ENCODE data around the gene EPAS1.
A peak's percentile ranks its signal among the peaks of the same experiment; 100 is the strongest.

The EPAS1 gene

DNA sequence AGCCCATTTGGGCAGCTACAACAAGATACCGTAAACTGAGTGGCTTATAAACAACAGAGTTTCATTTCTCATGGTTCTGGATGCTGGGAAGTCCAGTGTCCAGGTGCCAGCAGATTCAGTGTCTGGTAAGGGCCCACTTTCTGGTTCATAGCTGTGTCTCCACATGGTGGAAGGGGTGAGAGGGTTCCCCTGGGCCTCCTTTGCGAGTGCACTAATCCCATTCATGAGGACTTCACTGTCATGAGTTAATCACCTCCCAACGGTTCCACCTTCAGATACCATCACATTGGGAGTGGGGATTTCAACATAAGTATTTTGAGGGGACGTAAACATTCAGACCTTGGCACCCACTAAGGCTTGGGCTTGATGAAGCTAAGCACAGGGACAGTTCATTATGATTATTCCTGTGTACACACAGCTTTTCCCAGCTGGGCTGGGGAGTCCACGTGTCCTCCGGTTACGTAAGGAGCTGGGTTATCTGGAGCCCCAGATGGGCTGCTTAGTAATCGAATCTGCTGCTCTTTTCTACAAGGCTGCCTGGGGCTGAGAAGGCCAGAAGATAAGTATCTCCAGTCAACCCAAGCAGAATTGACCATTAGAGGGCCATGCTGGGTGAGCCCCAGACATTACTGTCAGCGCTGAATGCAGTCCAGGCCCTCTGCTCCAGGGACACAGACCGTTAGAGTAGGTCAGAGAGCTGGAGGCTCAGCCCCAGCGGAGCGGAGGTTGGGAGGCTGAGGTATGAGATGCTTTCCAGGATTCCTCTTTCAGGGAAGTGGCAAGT is 42.7 kb downstream of the EPAS1 start:
- DNase-seq (ENCODE audit: low read depth in 2 of 2) = no peak

DNA sequence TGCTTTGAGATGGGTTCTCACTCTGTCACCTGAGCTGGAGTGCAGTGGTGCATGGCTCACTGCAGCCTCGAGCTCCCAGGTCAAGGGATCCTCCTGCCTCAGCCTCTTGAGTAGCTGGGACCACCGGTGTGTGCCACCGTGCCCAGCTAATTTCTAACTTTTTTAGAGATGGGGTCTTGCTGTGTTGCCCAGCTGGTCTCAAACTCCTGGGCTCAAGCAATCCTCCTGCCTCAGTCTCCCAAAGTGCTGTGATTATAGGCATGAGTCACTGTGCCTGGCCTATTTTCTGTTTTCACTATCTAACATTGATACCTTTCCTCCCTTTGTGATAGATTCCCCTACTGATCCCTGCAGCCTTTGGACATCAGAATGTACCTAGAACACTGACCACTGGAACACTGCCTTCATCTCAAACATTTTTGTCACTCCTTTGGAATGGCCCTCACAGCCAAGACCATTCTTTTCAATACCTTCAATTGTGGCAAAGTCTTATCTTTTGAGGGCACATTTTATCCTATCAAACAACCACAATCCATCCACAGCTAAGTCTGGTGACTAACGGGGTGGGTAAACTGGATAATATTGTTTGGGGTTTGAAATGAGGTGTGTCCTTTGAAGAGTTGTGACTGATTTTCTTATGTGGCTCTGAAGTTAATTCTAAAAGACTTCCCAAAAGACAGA is 43.7 kb downstream of the EPAS1 start:
- DNase-seq (ENCODE audit: low read depth in 2 of 2) = no peak

DNA sequence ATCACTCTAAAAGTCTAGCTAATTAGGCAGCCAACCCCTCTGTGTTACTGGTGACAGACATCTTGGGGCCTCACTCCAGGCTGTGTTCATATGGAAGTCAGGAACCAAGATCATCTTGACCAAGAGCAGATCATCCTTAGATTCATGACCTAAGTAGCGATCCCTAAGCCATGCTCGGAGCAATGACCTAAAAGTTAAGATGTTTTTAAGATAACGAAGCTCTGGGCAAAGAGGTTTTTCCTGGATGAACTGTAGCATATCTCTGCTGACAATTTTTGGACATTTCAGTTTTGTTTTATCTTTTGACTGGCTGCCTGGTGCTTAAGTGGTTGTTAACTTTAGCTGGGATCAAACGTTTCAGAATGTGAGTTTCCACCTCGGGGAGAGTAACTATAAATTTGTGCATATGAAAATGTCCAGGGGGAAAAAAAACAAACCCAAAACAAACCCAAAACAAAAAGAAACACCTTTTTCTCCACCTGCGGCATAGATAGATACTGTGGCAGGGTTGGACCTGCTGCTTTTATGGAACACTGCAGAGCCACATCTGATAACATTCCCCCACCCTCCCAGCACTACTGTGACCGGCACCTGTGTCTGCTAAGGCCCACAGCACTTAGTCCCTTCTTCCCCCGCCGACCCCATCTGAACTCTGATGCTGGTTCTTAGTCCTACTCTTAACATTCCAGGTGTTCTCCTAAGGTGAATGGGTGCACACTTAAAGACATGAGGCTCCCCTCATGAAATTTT is 45.5 kb downstream of the EPAS1 start:
- DNase-seq (ENCODE audit: low read depth in 2 of 2) = no peak

DNA sequence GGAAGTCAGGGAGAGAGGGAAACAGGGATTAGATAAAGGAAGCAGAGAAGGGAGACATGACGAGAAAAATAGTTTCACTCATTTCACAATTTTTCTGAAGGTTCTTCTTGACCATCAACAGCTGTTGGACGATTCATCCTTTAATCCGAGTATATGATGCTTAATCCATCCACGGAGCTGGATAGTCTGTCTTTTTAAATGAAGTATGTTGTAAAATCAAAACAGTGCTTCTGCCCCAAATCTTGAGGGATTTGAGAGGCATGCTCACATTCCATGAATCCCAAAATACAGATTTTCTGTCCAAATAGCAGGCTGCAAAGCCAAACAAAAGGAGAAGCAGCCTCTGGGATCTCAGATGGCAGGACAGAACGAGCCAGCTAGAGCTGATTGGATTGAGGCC is 47.5 kb downstream of the EPAS1 start:
- no peak for DNase-seq (ENCODE audit: low read depth in 2 of 2)

DNA sequence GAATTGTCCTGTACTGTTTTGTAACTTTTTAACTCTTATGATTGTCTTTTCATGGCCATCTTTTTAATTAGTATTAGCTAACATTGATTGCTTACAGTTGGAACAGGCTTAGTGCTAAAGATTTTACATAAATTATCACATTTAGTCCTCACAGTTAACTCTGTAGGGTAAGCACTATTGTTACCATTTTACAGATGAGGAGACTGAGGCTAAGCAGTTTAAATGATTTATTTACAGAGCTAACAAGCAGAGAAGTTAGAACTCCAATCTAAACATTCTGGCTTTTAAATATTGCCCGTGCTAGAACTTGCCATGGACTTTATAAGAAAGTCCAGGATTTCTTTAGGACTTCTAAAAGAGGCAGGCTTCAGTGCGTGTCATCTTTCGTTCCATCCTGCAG is 48.6 kb downstream of the EPAS1 start:
- DNase-seq (ENCODE audit: low read depth in 2 of 2) = no peak

DNA sequence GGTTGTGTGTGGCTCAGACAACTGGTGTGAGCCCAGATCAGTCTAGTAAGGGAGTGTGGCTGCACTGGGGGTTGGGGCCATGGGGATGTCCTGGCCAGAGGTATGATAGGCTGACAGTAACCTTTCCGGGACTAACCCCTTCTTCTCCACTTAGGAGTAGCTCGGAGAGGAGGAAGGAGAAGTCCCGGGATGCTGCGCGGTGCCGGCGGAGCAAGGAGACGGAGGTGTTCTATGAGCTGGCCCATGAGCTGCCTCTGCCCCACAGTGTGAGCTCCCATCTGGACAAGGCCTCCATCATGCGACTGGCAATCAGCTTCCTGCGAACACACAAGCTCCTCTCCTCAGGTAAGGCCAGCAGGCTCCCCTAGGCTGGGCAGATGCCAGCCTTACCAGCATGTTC is 49.5 kb downstream of the EPAS1 start:
- no peak for DNase-seq (ENCODE audit: low read depth in 2 of 2)

DNA sequence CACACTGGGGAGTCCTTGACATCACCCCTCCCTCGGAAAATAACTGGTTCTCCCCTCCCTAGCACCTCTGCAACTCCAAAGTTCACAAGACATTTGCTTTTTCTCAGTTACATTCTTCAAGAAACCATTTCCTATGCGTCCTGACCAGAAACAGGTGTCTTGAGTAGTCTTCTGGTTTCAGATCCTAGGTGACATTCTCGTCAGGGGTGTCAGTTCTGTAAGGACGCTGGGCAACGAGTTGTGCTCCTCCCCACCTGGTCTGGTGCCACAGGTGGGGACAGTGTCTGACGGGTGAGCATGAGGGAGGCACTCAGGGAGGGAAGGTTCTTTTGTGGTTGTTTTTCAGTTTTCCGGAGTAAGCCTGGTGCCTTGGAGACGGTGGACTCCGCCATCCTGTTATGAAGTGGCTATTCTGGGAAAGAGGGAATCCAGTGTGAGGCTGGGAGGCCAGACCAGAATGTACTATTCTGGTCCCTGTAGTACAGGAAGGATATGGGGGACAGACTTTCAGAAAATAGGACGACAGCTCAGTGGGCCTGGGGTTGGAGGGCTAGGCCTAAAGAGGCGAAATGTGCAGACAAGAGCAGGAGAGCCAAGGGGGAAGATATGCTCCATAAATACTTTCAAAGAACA is 50.6 kb downstream of the EPAS1 start:
- DNase-seq (ENCODE audit: low read depth in 2 of 2) = no peak

DNA sequence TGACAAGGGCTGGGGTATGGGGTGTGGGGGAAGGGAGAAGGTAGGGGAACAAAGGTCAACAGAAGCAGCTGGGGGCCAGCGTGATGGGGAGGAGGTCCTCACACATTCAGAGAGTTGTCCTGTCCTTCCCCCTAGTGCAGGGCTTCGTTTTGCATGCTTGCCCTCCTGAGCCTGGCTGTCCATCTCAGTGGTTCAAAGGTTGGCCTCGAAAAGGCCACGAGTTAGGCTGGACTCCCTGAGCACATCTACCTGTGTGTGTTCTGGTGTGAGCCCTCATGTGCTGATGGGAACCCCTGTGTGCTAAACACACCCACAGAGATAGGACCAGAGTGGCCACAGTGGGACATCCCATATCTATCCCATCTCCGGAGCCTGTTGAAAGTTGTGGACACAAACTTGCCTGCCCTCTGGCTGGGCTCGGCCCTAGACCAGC is 51.9 kb downstream of the EPAS1 start:
- DNase-seq (ENCODE audit: low read depth in 2 of 2) = no peak

DNA sequence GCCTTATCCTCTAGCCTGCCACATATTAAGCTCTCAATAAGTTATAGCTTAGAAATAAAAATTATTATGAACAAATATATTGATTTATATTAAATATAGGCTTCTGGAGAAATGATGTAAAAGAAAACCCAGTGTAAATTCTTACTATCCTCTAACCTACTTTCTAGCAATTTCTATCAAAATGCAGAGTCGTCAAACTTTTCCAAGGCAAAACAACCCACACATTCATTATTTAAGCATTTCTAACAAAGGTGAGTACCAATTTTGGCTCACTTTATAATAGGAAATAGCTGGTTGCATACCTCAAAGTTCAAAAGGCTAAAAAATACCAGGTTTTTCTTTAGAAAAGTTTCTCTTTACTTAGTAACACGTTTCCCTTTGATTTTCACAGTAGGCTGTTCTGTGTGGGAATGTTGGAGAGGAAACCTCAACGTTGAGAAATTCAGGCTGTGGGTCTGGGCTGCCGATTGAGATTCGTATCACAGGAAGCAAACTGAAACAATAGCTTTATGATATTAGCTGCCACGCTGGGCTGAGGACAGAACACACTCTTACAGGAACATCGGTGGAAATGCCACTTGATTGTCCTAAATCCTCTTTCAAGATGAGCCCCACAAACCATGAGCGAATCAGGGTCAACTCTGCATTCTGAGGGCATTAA is 53.0 kb downstream of the EPAS1 start:
- DNase-seq (ENCODE audit: low read depth in 2 of 2) = no peak

DNA sequence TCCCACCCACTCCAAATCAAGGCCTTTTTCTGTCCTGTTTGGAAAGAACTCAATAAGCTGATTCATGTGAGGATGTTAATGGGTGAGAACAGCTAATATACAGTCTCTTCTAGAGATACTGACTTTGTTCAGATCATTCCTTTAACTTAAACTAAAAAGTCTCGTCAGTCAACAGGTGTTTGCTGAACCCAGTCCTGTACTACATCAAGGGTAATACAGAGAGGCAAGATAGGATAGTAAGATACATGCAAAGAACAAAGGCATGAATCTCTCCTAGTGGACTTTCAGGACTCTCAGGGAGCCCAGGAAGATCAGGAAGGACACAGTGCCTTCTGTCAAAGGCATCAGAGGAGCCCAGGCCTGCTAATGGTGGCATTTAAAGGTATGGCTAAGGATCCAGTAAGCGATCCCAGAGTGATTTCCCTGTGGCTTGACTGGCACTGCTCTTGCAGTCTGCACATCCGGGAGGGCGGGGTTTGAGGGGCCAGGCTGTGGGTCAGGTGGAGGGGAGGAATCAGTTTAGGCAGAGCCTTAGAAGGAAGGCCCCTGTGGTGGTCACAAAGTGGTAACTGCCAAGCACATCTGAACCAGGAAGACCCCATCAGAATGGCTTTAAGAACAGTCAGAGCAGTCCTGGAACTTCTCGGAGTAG is 54.0 kb downstream of the EPAS1 start:
- DNase-seq (ENCODE audit: low read depth in 2 of 2) = peak in 1 of 2 donors; percentile 10

DNA sequence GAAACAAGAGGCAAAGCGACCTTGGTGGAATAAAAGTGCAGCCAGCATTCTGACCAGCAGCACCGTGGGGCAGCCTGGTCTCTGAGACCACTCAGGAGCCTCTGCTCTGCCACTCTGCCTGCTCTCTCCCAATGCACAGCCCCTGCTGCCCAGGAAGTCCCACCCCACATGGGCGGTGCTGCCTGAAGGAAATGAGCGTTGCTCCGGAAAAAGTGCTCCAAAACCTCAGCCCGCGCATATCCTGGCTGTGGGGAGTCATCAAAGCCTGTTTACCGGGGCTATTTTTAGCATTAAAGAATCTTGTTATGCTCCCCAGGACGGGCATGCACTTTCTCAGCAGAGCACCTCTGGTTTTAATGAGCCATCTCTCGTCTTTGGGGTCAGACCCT is 54.5 kb downstream of the EPAS1 start:
- peak; percentile 62 to 67 for DNase-seq (ENCODE audit: low read depth in 2 of 2)

DNA sequence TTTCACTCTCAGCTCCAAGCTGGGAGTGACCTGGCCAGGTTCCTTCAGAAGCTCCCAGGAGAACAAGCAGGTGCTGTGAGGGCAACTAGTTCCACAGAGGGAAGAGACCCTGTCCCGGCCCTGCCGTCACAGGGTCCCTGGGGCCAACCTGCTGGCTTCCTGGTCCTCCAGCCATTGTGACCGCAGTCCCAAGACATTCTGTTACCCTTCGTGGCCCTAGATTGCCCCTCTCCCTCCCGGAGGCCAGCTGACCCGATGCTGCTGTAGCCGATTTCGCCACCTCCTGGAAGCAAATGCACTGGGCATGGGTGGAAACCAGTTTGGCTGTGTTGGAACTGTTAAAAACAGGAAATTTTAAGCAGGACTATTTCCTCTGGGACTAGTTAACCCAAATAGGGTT is 55.4 kb downstream of the EPAS1 start:
- no peak for DNase-seq (ENCODE audit: low read depth in 2 of 2)

DNA sequence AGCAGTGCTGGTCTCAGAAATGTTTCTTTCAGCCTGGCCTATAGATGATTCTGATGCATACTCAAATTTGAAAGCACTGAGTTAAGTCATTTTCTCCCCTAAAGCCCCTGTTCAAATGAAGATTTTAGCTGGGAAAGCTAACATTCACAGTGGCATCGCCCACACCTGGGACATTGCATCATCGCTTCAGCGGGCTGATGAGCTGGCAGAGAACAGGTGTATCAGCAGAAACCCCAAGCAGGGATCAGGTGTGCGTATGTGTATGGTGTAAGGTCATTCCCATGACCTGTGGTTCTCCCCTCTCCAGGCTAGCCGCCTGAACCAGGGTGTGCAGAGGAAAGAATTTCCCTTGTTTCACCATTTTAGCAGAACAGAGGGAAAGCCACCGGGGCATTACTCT is 56.3 kb downstream of the EPAS1 start:
- no peak for DNase-seq (ENCODE audit: low read depth in 2 of 2)

DNA sequence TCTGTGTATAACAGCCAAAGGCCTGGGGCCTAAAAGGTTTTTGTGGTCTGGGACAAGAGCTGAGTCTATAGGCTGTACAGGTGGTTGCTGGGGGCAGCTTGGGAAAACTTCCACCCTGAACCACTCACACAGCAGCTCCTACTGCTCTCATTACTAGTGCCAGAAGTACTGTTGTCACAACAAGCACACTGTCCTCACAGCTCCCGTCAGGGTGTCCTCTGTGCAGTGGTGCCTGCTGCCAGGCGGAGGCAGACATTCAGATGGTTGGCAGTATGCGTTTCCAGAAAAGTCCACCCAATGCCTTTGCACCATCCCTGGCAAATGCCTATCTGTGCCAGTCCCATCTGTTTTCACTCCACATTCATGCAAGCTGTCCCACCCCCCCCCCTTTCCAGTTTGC is 58.5 kb downstream of the EPAS1 start:
- no peak for DNase-seq (ENCODE audit: low read depth in 2 of 2)

DNA sequence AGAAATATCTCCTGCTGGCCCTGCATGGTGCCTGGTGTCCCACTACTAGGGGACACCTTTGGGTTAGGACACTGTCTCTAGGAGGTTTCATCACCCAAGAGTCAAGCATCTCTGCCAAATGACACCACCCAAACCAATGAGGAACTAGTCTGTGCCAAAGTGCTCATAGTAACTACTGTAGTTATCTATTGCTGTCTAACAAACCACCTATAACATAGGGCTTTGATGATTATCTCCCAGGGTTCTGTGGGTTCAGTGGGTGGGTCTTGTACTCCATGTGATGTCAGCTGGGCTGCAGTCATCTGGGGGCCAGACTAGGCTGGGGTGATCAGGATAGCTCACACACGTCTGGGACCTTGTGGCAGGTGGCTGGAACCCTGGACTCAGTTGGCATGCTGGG is 59.8 kb downstream of the EPAS1 start:
- DNase-seq (ENCODE audit: low read depth in 2 of 2) = no peak

DNA sequence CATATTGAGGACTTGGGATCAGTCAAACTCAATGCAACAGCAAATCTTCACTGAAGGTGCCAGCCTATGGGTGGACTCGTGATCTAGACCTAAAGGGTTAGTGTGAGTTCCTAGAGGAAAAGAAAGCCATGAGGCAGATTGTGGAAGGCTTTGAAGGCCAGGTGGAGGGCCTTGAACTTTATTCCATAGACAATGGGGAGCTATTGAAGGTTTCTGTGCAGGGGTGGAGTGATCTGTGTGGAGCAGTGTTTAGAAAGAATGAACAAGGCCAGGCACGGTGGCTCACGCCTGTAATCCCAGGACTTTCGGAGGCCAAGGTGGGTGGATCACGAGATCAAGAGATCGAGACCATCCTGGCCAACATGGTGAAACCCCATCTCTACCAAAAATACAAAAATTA is 61.5 kb downstream of the EPAS1 start:
- DNase-seq (ENCODE audit: low read depth in 2 of 2) = no peak

DNA sequence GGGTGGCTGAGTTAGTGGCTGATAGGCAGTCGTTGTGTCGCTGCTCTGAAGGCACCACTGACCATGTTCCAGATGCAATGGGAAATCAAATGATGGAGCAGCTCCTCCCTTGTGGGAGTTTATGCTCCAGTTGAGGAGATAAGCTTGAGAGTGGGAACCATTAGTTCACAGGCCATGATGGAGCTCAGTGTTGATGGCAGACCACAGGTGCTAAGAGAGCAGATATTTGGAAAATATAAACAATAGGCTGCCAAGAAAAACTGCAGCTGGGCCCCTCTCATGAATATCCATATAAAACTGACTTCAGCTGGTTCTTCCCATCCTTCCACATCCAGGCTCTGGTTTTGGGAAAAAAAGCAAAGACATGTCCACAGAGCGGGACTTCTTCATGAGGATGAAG is 63.1 kb downstream of the EPAS1 start:
- no peak for DNase-seq (ENCODE audit: low read depth in 2 of 2)

DNA sequence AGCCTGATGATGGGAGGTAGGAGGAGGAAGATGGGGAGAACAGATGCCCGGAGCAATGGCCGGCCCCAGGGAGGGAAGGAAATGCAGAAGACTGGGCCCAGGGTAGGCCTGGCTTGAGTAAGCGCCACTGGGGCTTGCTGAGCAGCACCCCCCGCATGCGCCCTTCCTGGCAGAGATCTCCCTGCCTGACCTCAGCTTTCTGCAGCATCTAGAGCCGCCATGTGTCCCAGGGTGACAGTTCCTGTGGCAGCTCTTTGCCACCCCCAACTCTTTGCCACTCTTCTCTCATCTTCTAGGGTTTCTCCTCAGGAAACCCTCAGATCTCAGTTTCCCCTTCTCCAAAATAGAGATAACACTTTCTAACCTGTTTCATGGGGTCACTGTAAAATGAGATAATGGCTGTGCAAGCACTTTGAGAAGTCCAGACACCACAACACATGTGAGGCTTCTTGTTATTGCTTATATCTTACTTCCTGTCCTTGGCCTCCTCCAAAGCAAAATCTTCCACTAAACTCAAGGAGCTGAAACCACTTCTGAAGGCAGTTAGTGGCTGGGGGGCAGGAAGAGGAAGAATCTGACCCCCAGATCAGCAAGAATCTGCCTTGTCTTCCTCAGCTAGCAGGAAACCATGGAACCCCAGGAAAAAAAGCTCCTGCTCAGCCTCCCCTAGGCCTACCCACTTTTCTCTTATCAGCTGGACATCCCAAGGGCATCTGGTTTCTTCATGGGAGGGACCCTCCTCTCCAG is 64.9 kb downstream of the EPAS1 start:
- DNase-seq (ENCODE audit: low read depth in 2 of 2) = no peak

DNA sequence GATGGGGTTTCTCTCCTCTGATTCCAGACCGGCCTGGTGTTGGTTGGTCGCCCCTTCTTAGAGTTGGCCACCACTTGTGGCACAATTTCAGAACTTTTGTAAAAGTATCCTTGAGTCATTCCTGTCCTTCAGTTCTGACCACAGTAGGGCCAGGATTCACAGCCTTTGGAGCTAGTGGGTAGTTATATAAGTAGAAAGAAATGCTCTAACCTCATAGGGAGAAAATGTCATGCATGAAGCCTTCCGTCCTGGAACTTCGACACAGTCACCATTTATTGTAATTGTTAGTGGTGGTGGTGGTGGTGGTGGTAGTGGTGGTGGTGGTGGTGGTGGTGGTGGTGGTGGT is 65.4 kb downstream of the EPAS1 start:
- DNase-seq (ENCODE audit: low read depth in 2 of 2) = no peak

DNA sequence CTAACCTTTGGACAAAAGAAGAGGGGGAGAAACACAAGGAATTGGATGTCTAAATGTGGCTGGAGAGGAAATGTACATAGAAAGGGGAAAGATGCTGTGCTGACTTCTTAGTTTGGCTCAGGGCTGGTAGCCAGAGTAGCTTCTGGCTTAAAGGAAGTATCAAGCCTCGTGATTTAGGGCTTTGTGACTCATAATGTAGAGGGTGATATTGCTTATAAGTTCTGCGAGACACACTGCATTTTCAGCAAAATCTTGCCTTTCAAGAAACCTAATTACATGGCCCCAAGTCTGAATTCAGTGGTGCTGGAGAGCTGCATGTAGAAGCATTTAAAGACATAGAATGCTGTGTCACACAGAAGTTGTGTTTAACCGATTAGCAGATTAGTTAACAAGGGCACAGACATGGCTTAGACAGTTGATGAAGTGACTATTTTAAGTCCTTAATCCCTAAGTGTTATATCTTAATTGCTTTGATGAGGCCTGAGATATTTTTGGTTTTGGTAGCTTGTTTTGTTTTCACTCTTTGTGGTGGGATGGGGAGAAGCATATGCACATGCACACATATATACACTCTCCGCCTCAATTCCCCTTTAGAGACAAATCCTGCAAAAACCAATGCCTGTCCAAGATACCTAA is 66.4 kb downstream of the EPAS1 start:
- DNase-seq (ENCODE audit: low read depth in 2 of 2) = no peak
